ENCODE measurements around the gene WDR4.
"Not testable (repeated sequence)": the region's sequence is repeated elsewhere in the genome, so short reads cannot be mapped to it uniquely, and the experiment has no call there.

Gene WDR4

DNA sequence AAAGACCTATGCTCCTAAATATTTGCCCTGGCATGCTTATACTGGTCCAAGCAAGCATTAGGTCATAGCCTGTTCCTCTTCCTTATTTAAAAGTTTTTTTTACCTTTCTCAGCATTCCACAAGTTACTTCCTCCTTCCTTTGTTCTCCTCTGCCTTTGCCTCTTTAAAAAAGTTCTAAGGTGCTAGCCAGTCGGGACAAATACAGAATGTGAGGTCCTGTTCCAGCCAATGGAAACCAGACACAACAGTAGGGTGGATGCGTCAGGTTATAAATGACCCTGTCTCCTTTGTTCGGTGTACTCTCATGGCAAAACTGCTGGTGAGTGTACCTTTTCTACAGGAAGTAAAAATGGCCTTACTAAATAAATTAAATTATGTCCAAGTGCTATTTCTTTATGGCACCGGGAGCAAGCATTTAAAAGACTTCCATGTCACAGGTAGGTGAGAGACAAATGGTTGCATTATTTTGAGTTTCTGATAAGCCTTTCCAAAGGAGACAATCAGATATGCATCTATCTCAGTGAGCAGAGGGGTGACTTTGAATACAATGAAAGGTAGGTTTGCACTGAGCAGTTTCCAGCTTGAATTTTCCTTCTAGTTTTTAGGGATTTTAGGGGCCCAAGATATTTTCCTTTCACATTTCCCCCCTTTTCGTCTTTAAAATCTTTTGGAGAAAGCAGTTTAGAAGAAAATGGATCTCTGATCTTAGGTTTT, 66.7 kb downstream of the WDR4 start:
- DNase-seq = peak in 2 of 4 experiments; percentile 49 to 53

DNA sequence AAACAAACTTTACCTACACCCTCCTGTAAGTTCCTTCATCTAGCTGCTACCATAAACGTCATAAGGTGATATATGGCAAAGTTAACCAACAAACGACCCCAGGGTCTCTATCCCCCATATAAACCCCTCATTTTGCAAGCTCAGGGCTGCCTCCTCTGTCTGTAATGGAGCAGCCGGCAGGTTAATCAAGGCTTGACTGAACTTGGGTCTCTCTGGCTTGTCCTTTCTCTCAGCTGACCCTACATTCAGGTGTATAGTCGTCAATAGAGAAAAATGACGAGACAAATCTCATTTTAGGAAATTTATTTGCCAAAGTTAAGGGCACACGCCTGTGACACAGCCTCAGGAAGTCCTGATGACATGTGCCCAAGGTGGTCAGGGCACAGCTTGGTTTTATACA, 67.4 kb downstream of the WDR4 start:
- no peak for DNase-seq

DNA sequence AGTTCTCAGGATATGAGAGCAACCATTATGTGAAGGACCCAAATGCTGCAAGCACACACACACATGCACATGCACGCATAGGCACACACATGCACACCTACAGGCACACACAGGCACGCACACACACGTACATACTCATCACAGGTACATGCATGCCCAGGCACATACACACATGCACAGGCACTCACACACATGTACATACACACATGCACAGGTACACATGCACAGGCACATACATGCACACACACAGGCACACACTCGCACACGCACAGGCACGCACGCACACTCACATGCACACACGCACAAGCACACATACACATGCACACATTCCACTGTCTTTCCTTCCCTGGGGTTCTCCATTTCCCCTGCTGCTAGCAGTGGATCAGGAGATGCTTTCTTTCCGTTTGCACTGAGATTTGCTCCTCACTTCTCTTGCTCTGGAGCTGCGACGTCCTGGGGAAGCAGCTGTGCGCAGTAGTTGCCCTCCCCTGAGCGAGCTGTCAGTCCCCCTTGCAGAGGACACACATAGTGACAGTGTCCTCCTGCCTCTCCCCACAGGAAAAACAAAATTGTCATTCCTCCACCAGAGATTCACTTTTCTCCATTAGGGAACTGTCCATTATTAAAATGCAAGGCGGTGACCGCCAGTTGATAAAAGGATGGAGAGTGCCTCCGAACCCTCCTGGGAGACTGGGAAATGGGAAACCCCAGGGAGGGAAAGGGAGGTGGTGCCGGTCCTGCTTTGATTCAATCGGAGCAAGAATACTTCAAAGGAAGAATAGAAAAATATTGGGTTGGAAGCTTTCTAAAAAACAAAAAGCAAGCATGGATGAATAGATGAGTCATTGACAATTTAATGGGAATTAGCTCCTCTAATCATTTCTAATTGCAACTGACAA, 69.5 kb downstream of the WDR4 start:
- DNase-seq = no peak

DNA sequence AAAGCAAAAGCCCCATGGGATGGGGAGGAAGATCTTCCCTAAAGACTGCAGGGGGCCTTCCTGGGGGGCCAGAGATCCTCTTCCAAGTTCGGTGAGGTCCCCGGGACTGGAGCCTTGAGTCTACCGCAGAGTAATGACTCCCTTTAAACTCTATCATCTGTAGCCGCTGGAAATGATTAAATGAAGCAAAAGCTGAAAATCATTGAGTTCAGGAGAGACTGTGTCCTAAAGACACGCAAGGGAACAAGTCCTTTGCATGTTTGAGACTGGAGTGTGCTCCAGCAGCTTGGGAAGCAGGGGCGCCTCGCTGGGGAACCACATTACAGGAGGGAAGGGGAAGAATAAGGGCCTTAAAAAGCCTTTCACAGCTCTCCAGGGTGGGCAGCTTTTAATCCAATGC, 70.2 kb downstream of the WDR4 start:
- DNase-seq = no peak

DNA sequence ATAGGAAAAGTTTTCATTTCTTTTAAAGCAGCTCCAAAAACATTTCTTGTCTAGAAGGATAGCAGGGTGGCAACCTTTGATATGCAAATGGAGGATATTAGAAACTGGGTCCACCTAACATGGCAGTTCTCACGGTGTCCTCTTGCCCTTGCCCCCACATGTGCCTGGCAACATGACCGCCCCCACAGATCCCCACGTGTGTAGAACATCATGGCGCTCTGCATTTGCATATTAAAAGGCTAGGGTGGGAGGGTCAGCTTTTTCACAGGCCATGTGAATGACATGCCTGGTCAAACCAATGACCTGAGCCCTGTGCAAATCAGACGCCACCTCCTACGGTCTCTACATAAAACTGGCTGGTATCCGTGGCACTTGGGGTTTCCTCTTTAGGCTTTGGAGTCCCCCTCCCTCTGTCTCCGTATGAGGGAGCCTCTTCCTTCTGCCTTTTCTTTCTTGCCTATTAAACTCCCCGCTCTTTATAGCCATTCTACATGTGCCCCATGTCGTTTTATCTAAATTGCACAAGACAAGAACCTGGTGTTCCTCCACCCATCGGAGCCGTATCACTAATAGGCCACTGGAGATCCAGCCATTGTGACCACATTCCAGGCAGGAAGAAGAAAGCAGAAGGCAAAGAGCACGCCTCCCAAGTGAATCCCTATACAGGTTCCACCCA, 71.3 kb downstream of the WDR4 start:
- DNase-seq = peak in 3 of 4 experiments; percentile 11 to 20 (median 17)

DNA sequence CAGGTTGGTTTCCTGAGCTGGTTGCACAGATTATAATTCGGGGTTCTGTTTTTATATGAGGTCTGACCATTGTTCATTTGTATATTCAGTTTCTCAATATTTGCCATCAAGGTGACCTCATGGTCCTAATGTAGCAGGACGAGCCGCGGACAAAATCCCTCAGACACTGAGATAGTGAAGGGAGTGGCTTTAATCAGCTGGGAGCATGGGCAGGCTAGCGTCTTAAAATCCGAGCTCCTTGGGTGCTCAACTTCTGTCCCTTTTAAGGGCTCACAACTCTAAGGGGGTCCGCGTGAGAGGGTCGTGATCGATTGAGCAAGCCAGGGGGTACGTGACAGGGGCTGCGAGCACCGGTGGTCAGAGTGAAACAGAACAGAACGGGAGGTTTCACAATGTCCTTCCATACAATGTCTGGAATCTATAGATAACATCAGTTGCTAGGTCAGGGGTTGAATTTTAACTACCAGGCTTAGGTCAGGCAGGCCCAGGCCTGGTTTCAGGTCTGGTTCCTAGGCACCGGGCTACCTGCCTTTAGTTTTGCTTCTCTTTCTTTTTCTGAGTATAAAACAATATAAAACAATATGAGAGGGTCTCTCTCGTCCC, 71.9 kb downstream of the WDR4 start:
- DNase-seq = not testable (repeated sequence)

DNA sequence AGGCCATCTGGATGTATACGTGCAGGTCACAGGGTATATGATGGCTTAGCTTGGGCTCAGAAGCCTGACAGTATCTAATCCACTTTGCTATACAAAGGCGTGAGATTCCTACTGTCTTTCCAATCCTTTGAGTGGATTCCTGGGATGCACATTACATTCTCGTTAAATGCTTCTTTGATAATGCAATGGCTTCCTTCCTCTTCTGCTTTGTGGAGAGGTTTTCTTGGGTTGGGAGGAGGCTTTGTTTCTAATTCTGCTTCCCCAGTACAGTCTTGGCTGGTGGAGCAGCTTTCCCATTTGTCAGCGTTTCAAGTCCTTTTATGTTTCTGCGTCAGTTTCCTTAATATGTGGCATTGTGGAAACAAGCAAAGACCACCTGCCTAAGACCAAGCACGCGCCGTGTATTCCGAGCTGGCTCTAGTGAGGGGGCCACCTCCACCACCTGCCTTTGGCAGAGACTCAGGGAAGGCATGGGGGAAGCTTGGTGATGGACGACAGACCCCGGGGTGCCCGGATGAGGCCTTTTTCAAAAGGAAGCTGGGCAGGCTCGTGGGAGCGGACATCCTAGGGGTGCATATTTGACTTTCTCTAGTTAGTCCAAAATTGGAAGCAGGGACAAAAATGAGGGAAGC, 72.7 kb downstream of the WDR4 start:
- peak; percentile 27 to 68 (median 46) for DNase-seq

DNA sequence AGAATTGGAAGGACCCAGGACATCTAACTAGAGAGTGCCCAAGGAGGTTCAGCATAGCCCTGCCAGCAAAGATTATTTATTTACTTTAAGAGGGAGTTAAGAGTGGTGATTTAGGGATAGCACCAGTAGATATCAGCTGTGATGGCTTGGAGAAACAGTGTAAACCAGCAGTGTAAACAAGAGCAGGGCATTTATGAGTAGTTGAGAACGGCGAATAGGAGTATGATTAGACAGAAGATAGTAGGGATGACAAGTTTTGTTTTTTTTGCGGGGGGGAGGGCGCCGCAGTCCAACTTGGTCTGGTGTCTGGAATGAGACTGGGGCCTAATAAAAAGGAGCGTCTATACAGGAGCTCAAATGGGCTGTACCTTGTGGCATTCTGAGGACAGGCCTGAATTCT, 77.7 kb downstream of the WDR4 start:
- not testable (repeated sequence) for DNase-seq

DNA sequence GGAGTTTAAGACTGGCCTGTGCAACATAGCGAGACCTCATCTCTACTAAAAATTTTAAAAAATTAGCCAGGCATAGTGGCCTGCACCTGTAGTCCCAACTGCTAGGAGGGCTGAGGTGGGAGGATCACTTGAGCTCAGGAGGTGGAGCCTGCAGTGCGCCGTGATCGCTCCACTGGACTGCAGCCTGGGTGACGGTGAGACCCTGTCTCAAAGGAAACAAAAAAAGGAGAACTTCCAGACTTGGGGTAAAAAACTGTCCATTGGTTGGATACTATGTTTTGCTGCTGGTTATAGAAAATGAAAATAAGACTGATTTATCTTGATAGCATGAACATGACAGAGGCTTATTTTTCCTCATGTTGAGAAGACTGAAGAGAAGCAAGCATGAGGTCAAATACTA, 79.4 kb downstream of the WDR4 start:
- no peak for DNase-seq

DNA sequence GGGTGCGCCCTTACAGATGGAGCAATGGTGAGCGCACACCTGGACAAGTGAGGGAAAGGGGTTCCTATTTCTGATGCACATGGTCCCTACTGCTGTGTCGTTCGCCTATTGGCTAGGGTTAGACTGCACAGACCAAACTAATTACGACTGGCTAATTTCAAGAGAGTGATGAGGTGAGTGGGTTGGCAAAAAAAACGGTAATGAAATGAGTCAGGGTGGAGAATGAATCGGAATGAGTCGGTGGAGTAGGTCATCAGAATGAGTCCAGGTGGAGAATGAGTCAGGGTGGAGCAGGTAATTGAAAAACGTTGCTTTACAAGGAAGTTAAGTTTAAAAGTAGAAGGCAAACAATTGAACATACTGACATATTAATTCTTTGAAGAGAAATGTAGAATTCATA, 79.8 kb downstream of the WDR4 start:
- no peak for DNase-seq
